ENCODE measurements around the gene VWA1.
"Not testable (repeated sequence)": the region's sequence is repeated elsewhere in the genome, so short reads cannot be mapped to it uniquely, and the experiment has no call there.

Gene VWA1

GRCh38 chr1:1435106-1435903, at the start of gene VWA1:
Gene VWA1, plus strand, starts transcription at chr1:1435690. Its CDS starts 59 bp downstream, at chr1:1435749.
- DNase-seq: peak; percentile 78

GRCh38 chr1:1385931-1386330, 49.6 kb upstream of the VWA1 start:
- no peak for DNase-seq

GRCh38 chr1:1387098-1388077, 48.1 kb upstream of the VWA1 start:
- no peak for DNase-seq

DNA sequence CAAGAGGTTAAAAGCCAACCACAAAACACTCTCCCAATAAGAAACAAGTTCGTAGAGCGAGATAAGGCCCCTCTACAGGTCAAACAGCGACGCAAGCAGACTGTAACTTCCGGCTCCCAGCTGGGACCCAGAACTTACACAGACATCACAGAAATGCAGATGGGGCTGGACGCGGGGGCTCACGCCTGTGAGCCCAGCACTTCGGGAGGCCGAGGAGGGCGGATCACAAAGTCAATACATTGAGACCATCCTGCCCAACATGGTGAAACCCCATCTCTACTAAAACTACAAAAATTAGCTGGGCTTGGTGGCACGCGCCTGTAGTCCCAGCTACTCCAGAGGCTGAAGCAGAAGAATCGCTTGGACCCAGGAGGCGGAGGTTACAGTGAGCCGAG, 47.4 kb upstream of the VWA1 start:
- no peak for DNase-seq

DNA sequence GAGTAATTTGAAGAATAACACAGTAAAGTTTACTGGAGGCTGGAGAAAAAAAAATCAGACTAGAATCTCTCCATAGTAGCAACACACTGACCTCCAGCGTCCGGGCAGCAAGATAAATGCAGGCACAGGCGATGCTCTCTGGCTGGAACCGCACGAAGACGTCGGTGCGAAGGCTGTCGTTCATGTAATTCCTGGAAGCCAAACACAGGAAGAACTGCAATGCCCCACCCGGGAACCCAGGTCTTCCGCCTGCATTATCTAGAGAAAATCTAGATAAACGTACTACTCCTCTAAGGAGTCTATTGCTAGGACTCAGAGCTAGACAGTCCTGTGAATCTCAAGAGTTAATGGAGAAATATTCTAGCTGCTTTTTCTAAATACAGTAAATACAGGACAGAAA, 44.8 kb upstream of the VWA1 start:
- DNase-seq: no peak

DNA sequence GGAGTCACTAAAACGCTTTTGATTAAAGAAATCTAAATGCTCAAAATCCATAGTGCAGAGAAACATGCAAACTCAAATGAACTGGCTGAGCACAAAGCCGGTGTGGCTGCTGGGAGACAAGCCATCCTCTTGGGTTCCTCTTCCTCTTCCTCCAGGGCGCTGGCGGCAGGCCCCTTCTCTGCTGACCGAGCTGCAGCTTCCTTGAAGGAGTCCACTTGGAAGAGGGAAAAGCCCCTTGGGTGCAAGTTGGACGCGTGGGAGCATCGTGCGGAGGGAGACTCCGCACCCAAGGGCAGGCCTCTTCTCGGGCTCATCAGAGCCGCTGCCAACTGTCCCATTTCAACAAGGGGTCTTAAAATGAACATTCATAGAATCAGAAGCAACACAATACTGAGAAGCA, 44.3 kb upstream of the VWA1 start:
- DNase-seq: no peak

DNA sequence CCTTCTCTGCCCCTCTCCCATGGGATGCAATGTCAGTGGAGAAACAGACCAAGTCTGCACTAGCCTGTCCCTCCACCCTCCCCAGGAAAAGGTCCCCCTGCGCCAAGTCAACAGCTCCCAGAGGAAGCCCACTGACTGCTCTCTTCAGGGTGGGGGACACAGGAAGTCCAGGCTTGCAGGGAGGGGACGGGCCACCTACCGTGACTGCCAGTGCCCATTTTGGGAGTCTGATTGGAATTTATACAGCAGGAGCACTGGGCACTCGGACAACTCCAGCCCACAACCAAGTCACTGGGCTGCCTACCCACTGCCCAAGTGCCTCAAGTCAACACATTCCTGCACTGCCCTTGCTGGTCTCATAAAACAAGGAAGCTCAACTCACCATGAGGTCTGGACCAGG, 42.5 kb upstream of the VWA1 start:
- no peak for DNase-seq

- DNase-seq: no peak
These were observed 42.1 kb upstream of the VWA1 start for GRCh38 chr1:1393428-1393827.

DNA sequence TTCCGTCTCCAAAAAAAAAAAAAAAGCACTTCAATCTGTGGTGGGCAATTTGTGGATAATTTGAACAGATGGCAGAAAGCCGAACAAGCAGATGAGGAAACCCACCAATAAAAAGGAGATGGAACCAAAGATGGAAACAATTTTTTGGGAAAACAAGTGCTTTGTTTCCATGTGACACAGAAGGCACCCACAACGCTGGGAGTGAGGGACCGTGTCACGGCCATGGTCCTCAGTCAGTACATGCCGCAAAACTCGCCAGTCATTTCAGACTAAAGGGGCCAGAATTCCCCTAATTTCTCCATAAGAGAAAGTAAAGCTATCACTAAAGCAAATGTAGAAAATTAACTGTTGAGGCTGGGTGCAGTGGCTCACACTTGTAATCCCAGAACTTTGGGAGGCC, 41.4 kb upstream of the VWA1 start:
- DNase-seq: no peak

DNA sequence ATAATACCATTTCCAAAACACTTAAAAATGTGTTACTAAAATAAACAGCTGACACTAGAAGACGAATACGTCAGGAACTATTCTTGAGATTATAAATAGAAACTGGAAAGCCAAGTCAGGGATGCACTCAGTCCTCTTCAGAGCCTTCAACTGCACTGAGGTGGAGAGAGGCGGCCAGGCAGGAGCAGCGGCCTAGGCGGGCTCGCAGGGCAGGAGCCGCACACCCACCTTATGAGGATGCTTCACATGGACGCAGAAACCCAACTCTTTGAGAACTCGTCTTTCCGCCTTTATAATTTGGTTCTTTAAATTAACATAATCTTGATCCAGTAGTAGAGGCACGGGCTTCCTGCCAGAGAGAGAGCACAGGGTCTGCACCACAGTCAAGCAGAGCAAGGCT, 40.3 kb upstream of the VWA1 start:
- DNase-seq: no peak

GRCh38 chr1:1397839-1398523, 37.5 kb upstream of the VWA1 start:
- DNase-seq: no peak

GRCh38 chr1:1398677-1399186, 36.8 kb upstream of the VWA1 start:
- no peak for DNase-seq

DNA sequence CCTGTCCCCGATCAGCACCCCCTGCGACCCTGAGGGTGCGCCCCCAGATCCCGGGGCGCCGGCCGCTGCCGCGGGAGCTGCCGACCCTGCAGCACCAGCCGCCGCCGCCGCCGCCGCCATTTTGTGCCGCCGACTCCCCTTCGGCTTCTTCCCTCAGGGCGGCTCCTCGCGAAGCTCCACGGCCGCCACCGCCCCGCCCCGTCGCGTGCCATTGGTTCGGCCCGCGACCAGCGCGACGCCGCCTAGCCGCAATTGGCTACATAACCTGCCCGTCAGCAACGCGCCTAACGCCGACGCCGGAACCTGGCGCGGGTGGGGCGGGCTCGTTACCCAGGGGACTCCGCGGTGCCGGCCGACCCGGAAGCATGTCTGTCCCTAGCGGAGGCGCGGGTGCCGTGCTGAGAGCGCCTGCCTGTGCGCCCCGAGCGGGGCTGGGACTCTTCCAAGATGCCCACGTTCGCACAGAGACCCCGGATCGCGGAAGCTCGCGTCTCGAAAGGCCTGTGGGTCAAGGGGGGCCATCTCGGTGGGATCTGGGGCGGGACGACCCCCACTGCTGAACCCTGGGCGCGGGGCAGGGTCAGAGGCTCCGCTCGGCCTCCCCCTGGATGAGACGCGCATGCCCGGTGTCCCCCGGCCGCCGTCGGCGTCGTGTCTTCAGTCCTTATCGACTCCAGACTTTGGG, 36.2 kb upstream of the VWA1 start, which contains the start of gene CCNL2:
Gene CCNL2, minus strand, starts transcription at position 149 of the 685 bp plus-strand sequence. Its CDS starts 29 bp downstream, at position 120.
- DNase-seq: peak; percentile 100

- peak; percentile 46 for DNase-seq
These were observed 35.5 kb upstream of the VWA1 start for GRCh38 chr1:1399872-1400575.

DNA sequence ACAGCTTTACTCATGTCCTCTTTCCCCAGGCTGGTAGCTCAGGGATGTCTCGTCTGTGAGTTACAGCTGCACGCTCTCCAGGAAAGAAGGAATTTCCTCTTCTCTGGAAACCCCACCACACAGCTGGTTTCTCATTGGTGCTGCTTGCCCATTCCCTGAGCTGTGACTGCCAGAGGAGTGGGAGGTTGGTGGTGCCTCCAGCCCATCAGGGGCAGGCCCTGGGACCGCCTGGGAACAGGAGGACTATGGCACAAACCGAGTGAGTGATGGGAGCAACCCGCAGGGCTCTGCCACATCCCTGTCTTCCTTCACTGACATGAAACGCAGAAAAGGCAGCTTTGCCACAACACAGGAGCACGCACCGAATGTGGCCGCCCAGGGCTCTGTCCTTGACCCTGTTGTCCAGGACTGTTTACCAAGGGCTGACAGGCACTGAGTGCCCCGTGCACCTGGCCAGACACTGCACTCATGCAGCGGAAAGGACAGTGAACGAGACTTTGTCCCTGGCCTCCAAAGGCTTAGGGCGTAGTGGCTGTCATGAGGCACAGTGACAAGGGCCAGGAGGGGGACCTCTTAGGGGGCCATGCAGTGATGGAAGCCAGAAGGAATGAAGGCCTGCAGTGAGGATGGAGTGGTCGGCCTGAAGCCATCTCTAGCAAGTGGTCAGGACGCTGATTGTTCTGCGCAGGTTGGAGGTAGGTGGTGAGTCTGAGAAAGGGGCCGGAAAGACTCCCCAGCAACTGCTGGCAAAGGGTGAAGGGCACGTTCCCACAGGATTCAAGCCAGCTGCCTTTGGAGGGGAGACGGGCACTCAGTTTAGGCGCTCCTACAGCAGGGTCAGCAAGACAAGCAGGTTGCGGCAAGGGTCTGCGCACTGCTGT, 34.7 kb upstream of the VWA1 start:
- DNase-seq: no peak

GRCh38 chr1:1401457-1402010, 34.0 kb upstream of the VWA1 start:
- no peak for DNase-seq

DNA sequence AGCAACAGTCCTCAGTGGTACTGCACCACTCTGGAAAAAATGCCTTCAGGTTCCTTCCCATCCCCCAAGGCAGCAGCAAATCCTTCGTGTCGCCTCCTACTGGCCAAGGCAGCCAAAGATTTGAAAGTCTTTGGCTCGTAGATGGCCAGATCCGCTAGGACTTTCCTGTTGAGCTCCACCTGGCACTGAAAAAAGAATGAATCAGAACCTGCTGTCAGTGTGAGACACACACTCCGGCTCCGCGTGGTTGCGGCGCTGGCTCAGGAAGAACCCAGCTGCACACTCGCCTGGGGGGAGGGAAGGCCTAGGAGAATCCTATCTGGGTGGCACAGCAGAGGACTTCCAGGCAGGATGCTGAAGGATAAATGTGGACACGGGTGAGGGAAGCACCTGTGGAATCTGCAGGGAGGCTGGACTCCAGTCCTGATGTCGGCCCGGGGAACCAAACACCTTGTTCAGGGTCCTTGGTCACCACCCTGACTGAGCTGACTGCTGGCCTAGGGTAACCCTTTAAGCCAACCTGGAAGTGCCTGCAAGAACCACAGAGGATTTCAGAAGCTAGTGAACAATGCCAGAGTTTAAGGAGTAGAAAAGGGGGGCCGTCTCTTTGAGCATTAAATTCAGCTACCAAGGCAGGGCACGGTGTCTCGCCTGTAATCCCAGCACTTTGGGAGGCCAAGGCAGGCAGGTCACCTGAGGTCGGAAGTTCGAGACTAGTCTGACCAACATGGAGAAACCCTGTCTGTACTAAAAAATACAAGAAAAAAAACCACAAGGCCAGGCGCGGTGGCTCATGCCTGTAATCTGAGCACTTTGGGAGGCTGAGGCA, 33.2 kb upstream of the VWA1 start:
- DNase-seq: peak; percentile 62

DNA sequence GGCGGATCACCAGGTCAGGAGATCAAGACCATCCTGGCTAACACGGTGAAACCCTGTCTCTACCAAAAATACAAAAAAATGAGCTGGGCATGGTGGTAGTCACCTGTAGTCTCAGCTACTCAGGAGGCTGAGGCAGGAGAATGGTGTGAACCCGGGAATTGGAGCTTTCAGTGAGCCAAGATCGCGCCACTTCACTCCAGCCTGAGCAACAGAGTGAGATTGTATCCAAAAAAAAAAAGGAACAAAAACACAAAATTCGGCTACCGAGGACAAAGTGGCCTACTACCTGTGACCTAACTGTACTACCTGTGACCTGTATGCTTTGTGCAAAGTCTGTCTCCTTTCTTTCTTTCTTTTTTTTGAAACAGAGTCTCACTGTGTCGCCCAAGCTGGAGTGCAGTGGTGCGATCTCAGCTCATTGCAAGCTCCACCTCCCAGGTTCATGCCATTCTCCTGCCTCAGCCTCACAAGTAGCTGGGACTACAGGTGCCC, 32.5 kb upstream of the VWA1 start:
- not testable (repeated sequence) for DNase-seq

DNA sequence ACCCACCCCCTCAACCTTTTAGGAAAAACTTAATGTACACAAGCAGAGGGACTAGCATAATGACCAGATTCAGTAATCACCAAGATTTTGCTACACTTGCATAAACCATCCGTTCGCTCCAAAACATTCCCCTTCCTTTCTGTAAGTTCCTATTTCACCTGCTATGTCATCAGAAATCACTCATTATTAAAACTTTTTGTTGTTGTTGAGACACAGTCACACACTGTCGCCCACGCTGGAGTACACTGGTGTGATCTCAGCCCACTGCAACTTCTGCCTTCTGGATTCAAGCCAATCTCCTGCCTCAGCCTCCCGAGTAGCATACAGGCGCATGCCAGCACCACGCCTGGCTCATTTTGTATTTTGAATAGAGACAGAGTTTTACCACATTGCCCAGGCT, 31.8 kb upstream of the VWA1 start:
- DNase-seq: no peak

Data from stimulated activated CD4-positive, alpha-beta T cell treated with anti-CD3 and anti-CD28 coated beads, Interleukin-15, amount 100 ng/mL, for 24 hours (primary cell).